Activated T-helper 1 cell treated with Interleukin-2 at 50 U/mL for 16 hours (primary cell): ENCODE results near the gene GM2A.
"Not testable (repeated sequence)": the region's sequence is repeated elsewhere in the genome, so short reads cannot be mapped to it uniquely, and the experiment has no call there.

ENCODE experiments used
- DNase-seq: peaks from one replicate; pipeline ENCODE4 v3.0.0-alpha.2; 2020; ENCODE audit warnings: low read depth

Gene GM2A

GRCh38 chr5:151228986-151229385 lies 24.0 kb upstream of the GM2A start:
- no peak for DNase-seq

GRCh38 chr5:151230048-151230680 lies 22.8 kb upstream of the GM2A start:
- no peak for DNase-seq

GRCh38 chr5:151231359-151231758 lies 21.6 kb upstream of the GM2A start:
- DNase-seq = no peak

DNA sequence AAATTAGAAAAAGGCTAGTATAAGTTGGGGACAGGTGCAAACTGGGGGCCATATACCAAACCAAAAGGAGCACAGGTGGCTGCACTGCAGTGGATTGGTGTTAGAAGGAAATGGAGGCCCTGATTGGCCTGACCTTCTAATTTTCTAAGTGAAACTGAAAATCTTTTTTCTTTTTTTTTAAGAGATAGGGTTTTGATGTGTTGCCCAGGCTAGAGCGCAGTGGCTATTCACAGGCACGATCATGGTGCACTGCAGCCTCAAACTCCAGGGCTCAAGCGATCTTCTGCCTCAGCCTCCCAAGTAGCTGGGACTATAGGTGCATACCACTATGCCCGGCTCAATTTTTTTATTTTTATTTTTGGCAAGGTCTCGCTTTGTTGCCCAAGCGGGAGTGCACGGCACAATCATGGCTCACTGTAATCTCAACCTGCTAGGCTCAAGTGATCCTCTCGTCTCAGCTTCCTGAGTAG lies 19.3 kb upstream of the GM2A start:
- DNase-seq = no peak

GRCh38 chr5:151234476-151235238 lies 18.3 kb upstream of the GM2A start:
- DNase-seq = no peak

- not testable (repeated sequence) for DNase-seq
These were observed 17.8 kb upstream of the GM2A start for GRCh38 chr5:151235239-151235571.

DNA sequence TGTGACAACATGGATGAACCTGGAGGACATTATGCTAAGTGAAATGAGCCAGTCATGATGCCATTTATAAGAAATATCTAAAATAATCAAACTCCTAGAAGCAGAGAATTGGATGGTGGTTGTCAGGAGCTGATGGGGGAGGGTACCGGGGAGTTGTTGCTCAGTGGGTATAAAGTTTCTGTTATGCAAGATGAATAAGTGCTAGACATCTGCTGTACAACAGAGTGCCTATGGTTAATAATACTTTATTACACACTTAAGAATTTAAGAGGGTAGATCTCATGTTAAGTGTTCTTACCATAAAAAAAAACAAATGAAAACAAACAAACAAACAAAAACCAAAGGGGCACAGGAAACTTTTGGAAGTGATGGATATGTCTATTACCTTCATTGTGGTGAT lies 16.1 kb upstream of the GM2A start:
- DNase-seq = no peak

DNA sequence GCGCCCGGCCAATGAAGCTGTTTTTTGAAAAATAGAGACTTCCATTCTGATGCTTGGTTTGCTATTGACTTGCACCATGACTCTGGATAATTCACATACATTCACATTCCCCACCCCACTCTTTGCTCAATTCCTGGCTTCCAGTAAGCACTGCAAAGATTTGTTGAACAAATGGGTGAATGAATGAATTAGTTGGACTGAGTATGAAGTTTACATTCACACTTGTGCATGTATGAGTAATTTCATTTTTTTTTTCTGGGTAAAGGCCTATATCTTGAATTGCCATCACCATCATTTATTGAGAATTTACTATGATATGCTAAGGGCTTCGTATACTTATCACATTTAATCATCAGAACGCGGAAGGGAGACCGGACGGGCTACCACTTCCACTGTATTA lies 15.3 kb upstream of the GM2A start:
- no peak for DNase-seq

- DNase-seq = no peak
These were observed 14.7 kb upstream of the GM2A start for GRCh38 chr5:151238303-151238741.

- DNase-seq = no peak
These were observed 13.6 kb upstream of the GM2A start for GRCh38 chr5:151239237-151239861.

- not testable (repeated sequence) for DNase-seq
These were observed 12.6 kb upstream of the GM2A start for GRCh38 chr5:151240268-151240835.

DNA sequence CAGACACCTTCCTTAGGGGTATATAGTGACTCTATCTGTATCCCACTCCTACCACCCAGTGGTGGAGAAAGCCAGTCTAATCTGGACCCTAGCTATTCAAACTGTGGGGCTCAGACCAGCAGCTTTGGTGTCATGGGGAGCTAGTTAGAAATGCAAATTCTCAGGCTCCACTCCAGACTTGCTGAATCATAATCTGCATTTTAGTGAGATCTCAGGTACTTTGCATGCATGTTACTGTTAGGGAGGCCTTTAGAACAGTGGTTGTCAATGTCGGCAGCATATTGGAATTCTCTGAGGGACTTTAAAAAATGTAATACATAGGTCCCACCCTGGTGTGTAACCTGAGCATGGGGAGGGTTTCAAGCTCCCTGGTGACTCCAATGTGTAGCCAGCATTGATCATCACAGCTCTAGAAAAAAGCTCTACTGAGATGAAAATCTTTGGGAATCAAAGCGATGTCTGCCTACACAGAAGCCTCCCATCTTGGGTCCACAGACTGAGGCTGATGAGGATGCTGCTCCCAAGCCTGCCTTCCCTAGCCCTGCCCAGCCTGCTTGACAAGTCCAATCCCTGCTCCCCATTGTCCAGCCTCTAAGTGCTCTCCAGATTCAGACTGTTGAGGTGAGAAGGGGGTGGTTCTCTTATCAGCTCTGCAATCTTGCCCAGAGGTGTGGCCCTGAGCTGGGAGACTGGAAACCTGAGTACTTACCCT lies 11.9 kb upstream of the GM2A start:
- no peak for DNase-seq

- DNase-seq = no peak
These were observed 9.9 kb upstream of the GM2A start for GRCh38 chr5:151243127-151243526.

DNA sequence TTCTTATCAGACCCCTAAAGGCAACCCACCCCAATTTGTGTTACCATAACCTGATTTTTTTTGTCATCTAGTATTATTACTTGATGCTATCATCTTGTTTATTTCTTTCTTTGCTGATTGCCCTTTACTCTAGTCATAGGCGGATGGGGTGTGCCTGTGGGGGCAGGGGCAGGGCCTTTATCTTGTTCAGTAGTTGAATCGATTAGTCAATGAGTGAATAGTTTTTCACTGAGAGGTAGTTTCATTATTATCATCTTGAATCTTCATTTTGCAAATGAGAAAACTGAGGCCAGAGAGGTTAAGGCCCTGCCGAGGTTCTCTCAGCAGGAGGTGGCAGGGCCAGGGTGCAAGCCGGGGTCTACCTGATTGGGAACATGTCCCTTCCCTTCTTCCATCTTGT lies 9.4 kb upstream of the GM2A start:
- no peak for DNase-seq

GRCh38 chr5:151244206-151244605 lies 8.8 kb upstream of the GM2A start:
- DNase-seq = no peak

- no peak for DNase-seq
These were observed 7.2 kb upstream of the GM2A start for GRCh38 chr5:151245680-151246219.

DNA sequence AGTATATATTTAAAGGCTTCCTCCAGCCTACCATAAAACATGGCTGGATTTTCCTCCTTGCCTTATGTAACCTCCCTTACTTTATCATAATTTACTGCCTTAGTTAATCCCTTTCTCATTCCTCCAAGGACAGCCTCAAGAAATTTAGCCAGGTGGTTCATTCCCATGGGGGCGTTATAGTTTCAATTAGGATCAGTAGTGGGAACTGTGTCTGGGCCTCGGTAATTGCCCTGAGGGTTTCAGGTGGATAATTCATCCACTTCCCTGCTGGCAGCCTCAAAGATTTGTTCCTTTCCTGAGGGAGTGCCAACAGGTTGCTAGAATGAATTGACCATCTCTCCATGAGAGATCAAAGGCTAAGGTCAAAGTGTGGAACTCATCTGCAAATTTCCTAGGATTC lies 4.3 kb upstream of the GM2A start:
- no peak for DNase-seq

GRCh38 chr5:151249281-151249680 lies 3.7 kb upstream of the GM2A start:
- DNase-seq = no peak

GRCh38 chr5:151250346-151251000 lies 2.5 kb upstream of the GM2A start:
- no peak for DNase-seq

DNA sequence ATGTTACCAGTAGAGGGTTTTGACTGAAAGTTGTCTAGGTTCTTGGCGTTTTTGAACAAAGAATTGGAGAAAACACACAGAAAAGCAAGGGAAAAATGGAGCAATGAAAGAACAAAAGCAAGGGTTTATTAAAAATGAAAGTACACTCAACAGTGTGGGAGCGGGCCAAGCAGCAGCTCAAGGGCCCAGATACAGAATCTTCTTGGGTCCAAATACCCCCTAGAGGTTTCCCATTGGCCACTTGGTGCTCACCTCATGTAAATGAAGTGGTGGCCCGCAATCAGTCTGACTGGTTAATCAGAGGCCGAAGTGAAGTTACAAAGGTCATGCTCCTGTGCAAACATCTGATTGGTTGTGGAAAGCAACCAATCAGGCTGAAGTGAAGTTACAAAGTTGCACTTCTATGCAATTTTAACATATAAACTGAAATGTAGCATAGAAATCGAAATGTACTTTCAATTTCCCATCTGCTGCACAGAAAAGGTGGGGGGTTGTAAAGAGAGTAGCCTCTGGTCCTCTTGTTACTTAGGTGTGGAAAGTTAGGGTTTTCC lies 1.9 kb upstream of the GM2A start:
- no peak for DNase-seq

DNA sequence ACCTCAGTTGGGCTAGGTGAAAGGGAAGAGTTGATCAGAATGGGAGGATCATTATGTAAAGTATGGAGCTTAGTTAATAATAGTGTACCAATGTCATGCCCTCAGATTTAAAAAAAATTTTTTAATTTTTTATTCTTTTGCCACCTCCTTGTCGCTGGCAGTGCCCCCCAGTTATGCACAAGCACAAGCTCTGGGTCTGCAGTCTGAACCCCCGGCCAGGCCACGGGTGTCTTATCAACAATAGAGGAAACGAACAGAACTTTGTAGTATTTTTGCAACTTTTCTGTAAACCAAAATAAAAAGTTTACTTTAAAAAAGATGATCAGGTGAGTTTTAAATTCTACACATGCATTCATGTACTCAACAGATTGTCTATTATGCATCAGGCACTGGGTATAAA lies 1.4 kb upstream of the GM2A start:
- no peak for DNase-seq
